GM11168 (cell line): ENCODE results near the gene FYN.
"Not testable (repeated sequence)": the region's sequence is repeated elsewhere in the genome, so short reads cannot be mapped to it uniquely, and the experiment has no call there.

Experiments used
- in situ Hi-C: fragments of 300-500 bp; cut with MboI; formaldehyde crosslinking; loops from one replicate; pipeline ENCODE4 v1.12.0; 2022; ENCODE audit warnings: low sequenced_read_pairs; ENCODE audit not compliant: unreplicated experiment

The FYN gene

DNA sequence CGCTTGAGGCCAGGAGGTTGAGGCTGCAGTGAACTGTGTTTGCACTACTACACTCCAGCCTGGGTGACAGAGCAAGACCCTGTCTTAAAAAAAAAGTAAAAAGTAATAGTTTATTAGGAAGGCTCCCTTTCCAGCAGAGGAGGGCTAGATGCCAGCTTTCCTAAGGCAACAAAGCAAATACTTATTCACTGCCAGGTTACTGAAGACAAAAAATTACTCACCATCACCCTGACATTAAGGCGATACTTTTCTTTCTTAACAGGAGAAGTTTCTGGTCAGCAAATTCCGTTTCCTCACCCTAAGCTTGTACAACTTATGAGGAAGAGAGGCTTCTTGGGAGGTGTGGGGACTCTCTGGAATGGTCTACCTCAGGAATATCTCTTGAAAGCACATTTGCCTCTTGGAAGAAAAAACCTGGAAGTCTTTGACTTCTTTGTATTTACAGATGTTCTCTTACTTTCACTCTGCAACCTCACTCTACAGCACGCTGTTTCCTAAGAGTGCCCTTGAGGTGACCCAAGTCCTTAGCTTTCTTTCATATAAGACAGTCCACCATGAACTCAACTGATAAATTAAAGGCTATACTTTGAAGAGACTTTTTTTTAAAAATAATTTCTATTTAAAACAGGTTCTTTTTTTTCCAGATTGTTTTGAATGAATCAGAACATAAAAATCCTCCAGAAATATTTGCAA lies 214.6 kb downstream of the FYN start:
- in situ Hi-C loops = no loop called here

DNA sequence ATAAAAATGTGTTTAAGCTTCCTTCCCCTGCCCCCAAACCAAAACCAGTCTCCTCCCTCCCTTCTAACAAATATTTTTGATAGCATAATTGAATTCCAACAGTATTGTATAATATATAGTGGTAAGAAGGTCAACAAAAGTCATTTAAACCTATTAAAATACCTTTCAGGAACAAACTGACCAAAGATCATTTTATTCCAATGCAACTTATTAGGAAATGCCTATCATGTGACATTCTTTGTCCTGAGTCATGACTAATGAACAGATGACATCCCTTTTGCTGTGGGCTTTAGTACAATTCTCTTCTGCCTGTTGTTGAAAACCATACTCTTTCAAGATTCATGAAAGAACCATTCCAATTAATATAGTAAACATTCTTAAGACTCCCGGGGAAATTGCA lies 216.1 kb downstream of the FYN start:
- in situ Hi-C loops = no loop called here

DNA sequence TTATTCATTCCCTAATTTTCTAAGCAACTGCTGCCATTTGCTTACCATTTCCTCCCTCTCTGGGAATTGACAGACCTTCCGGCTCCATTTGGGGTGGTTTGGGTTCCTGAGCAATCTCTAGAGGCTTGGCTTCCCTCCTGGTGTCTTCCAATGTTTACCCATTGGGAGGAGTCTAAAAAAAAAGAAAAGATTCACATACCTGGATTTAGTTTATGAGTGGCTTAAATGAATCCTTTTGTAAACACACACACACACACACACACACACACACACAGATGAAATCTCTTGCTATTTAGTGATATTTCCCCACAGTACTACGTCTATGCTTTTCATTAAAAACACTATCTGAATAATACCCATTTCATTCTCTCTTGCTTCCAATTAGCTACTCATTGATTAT lies 219.3 kb downstream of the FYN start:
- in situ Hi-C loops = no loop called here

DNA sequence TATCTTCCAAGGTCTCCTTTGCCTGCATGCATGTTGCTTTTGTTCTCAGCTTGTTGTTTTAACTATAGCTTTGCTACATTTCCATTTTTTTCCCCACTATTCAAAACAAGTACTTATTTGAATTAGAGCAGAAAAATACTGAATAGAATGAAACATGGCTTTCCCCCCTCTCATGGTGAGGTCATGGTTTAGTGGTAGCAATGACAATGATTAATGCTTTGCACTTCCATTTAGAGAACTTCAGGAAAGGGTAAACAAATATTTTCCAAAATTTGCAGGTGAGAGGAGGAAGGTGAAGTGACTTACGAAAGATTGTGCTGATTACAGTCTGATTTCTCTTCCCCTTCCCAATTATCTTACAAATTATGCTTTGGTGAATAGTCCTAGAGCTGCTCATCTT lies 219.8 kb downstream of the FYN start:
- in situ Hi-C loops = no loop called here

DNA sequence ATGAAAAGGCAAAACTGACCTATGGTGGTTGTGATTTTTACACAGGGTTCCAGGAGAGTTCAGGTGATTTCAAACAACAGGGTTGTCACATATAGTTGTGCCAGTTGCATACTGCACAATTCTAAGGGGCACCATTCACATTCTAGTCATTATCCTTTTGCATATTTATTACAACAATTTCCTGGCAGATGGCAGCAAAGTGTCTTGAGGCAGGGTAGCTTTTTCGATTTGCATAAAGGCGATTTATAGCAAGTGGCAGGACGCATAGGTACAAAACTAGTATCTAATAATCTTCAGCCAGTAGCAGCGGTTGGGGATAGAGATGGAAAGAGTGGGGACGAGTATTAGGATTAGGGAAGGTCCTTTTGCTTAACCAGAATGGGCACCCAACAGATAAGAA lies 221.1 kb downstream of the FYN start:
- in situ Hi-C loops = no loop called here

DNA sequence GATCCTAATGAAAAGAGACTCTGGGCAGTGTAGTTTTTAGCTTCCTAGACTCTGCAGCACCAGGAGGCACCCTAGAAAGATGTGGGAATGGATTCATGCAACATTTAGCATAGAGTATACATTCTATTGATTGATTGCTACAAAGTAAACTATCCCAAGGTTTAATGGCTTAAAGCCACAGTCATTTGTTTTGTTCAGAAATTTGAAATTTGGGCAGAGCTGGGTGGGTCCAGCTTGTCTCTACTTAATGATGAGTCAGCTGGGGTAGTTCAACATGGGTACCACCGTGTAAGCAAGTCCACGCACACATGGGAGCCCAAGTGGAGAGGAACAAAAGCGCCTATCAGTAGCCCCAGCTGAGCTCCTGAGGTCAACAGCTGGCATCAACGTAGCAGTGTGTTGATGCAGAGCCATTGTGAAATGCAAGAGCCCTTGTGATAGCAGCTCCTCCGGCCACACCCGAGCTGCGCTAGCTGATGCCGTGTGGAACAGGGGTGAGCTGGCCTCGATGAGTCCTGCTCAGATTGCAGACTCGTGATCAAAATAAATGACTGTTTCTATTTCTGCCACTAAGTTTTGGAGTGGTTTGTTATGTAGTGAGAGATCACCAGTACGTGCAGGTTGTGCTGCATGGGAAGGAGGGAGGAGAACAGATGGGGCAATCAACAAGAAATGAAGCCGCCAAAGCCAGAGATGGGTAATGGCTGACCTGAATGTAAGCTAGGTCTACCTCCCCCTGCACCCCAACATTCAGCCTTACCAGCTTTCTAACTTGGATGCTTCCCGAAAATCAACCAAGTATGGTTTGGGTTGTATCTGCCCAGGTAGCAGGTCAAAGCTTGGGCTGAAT lies 221.8 kb downstream of the FYN start:
- in situ Hi-C loops = no loop called here

DNA sequence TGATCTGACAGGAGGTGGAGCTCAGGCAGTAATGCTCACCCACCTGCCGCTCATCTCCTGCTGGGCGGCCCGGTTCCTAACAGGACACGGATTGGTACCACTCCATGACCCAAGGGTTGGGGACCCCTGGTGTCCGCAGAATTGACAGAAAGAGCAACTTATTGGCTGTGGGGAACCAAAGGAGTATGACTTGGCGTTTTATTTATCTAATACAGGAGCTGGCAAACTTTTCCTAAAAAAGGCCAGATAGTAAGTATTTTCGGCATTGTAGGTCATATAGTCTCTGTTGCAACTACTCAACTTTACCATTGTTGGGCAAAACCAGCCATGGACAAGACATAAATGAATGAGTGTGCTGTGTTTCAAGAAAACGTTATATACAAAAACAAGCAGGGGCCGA lies 223.2 kb downstream of the FYN start:
- in situ Hi-C loops = no loop called here

DNA sequence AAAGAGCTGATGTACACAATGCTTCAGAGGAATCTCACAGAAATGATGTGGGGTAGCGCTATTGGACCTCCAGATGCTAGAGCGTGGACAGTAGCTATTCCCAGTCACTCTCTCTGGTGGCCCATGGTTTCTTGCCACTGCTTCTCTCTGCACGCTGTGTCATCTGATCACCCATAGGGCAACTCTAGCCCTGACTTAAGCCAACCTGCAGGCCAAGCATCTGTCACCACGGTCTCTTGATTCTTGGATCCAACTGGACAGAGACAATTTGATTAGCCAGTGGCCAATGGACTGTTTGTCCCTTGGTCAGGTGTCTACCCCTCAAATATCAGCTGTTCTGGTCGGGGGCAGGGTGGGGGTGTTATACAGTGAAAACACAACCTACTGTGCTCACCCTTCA lies 225.2 kb downstream of the FYN start:
- in situ Hi-C loops = no loop called here

DNA sequence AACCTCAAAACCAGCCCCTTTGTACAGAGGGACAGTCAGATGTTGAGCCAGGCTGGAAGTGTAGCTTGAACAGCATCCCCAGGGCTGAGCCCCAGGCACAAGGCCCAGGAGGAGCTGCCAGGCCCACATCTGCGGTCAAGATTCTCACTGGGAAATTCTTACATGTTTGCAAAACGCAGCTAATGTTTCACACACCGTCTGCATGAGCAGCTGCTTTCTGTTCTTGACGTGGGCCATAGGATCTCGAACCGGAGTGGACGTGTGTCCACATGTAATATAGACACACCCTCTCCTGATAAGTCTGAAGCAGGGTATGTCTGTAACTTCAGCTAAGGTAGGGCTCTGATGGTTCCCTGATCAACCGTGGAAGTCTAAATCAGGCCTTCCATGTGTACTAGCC lies 226.3 kb downstream of the FYN start:
- in situ Hi-C loops = no loop called here

DNA sequence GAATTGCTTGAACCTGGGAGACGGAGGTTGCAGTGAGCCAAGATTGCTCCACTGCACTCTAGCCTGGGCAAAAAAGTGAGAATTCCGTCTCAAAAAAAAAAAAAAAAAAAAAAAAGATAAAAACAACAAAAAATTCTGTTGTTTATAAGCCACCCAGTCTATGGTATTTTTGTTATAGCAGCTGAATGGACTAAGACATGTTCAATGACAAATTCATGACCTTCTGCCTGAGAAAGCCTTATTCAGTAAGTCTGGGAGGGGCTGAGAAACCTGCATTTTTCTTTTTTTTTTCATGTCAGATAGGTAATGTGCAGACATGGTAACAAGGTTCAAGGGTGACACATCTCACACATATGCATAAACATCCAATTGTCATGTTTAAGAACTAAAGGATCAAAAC lies 227.2 kb downstream of the FYN start:
- in situ Hi-C loops = no loop called here

DNA sequence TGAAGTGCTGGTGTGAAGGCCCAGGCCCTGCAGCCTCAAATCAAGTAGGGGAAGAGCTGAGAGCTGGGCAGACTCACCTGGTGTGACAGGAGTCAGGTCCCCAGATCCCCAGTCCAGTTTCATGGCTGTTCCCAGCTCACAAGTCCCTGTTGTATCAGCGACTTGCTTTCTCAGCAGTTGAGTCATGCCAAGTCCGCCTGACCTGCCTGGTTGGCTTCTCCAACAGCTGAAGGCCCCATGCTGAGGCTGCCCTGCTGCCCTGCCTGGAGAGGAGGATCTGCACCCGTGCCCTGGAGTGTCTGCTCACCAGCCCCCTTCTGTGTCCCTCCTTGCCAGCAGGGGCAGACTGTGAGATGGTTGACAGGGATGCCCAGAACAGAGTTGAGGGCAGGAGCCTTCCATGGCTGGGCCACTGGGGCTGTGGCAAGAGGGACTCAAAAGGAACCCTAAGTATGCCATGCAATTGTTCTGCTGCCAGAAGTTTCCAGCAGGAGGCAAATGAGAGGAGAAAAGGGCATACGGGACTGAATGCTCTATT lies 228.3 kb downstream of the FYN start:
- in situ Hi-C loops = no loop called here

DNA sequence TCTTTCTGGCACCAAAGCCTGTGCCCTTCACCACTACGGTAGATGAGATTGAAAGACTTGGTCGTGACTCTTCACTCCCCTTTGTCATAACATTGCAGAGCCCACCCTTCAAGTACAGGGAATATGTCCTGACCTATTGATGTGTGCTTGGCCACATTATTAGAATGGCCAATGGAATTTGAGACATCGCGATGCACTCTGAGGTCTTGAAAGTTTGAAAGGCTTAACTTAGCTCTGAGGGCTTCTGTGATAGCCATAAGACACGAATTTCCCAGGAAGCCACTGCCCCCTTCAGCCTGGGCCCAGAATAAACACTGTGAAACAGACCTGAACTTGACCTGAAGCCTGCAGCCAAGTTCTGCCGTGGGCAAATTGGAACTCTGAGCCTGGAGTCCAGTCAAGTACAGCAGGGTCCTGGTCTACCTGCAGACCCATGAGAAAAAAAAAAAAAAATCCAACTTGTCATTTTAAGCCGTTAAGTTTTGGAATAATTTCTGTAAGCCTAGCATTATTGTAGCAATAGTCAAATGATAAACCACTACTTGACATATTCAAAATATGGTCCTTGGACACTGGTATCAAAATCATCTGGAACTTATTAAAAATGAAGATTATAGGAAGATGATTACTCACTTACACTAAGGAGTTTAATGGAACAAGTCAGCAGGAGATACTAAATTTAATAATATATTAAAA lies 230.6 kb downstream of the FYN start:
- in situ Hi-C loops = no loop called here

DNA sequence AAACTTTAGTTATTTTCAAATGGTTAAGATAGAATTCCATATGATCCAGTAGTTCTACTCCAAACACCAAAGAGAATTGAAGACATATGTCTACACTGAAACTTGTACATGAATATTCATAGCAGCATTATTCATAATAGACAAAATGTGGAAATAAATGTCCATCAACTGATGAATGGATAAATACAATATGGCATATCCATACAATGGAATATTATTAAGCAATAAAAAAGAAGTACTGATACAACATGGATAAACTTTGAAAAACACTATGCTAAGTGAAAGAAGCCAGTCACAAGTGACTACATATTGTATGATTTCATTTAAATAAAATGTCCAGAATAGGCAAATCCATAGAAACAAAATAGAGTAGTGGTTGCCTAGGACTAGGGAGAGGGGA lies 234.0 kb downstream of the FYN start:
- in situ Hi-C loops = no loop called here

DNA sequence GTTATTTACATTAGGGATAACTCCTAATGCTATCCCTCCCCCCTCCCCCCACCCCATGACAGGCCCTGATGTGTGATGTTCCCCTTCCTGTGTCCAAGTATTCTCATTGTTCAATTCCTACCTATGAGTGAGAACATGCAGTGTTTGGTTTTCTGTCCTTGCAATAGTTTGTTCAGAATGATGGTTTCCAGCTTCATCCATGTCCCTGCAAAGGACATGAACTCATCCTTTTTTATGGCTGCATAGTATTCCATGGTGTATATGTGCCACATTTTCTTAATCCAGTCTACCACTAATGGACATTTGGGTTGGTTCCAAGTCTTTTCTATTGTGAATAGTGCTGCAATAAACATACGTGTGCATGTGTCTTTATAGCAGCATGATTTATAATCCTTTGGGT lies 238.3 kb downstream of the FYN start:
- in situ Hi-C loops = not testable (repeated sequence)

DNA sequence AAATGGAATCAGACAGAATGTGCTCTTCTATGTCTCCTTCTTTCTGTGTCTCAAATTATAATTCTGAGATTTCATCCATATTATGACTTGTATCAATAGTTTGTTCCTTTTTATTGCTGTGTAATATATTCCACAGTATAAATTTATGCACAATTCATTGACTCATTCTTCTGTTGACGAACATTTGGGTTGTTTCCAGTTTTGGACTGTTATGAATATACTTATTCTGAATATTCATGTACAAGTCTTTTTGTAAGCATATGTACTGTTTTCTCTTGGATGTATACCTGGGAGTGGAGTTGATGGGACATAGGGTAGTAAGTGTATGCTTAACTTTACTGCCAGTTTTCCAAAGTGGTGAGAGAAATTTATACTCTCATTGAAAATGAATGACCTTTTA lies 239.4 kb downstream of the FYN start:
- in situ Hi-C loops = no loop called here

DNA sequence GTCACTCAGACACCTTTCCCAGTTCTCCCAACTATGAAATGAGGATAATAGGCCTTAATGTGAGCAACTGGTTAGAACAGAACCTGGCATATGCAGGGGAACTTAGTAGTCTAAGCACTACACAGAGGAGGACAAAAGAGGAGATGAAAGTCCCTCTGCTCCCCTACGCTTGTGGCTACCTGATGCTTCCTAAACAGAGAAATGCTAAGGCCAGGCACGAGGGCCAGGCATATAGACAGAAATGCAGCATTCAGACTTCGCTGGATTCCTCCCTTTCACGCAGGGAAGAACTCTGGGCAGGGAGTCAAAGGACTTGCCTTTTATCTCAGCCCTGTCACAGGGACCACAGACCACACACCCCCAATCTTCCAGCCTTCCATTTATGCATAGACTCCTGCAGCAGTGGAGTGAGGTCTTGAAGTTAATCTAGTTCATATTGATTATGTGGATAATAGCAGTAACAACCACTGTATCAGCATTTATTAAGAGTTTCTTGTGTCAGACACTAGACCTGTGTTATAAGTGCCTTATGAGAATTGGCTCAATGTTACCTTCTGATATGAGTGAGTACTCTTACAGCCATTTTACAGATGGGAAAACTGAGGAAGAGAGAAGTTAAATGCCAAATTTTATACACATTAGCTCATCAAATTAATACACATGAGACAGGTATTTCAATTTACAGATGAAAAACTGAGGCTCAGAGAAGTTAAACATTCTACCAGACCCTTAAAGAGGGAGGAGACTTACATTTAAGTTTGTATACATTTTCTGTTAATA lies 240.6 kb downstream of the FYN start:
- in situ Hi-C loops = no loop called here

DNA sequence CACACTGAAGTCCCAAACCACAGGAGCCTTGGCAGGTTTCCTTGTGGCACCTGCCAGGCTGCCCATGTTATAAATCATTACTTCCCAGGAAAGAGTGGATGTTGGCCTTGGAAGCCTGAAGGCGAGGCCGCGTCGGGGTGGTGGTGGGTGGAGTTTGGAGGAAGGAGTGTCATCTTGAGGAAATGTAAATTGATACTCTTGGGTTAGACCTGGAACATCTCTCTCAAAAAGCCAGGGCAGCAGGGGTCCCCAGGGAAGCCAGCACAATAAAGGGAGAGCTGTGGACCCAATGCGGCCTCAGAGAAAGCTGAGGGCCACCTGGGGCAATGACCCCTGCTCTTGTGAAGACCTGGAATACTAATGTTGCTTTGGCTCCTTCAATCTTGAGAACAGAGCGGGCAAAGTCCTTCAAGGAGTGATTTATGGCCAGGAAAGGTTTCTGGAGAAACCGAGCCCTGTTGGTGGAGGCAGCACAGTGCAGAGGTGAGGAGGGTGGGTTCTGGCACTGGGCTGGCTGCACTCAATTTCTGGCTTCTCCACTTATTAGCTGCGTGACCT lies 241.3 kb downstream of the FYN start:
- in situ Hi-C loops = no loop called here

DNA sequence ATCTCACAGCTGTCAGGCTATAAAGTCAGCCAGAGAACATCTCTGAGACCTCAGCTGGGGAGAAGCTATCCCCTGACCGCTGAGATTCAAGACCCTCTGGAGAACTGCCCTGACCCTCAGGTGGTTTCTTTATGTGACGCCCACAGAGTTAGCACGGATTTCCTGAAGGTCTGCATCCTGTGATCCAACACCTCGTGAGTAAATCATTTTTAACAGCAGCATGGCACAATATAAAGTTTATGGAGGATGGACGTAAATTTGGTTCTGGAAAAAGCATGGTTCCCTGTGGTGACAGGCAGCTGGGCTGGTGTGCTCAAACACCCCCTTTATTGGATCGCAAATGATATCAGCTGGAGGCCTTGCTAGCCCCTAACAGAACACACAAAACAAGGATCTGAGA lies 242.2 kb downstream of the FYN start:
- in situ Hi-C loops = no loop called here

DNA sequence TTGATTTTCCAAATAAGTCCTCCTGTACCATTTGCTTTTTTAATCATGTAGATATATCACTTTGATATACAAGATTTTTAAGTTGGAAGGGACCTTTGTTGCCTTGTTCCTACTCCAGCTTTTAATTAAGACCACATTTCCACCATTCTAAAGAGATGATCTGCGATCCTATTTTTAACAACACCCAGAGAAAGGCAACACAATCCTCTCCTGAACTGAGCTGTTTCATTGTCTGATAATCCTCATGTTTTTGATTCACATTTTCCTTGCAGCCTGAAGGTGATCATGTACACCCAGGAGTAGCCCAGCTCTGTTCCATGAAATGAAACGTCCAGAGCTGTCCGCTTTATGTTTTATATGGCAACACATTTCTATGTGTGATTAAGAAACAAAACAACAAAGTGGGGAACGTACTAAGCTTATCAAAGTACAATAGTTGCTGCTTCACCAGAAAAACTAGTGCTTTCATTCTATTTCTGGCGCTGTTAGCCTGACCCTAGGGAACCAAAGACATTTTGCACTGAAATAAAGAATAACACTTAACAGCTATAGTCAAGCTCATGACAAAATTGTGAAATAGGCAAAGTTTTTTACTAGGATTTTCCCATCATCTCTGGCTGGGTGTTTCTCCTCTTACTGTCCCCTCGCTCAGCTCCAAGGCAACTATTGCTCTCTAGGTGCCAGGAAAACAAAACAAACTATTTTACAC lies 245.0 kb downstream of the FYN start:
- in situ Hi-C loops = no loop called here
